ENCODE measurements around the gene MYADML2.

- TF ChIP-seq POLR2A (IDR thresholded peaks at IDR 0.05) (no peak), CTCF (IDR thresholded peaks at IDR 0.05) (no peak)
Observed at GRCh38 chr17:81968850-81969812, 22.1 kb upstream of the MYADML2 start.
